ENCODE data around the gene HELZ. TPM values are rescaled to one million over a fixed set of nuclear protein-coding genes. Genes with fewer than 3 reads are reported as not detected.

The HELZ gene
- total and polyA plus RNA-seq, 4 donors: 5.5 to 175 (median 27.8) TPM

GRCh38 chr17:67040652-67041051 is 204.3 kb downstream of the HELZ start:
- H3K9me3 ChIP-seq (ENCODE audit: control insufficient read depth in 4 of 4, insufficient read depth in 3 of 4, low read length in 3 of 4): peaks cover 0 to 2% (median 0%) of the 10 kb centered on the region in 4 donors
- ATAC-seq (ENCODE audit: insufficient read depth, low FRiP score) (no peak), DNase-seq (no peak)
- H3K4me1 ChIP-seq (ENCODE audit: control insufficient read depth in 5 of 5, insufficient read depth in 5 of 5, low read length in 5 of 5): no peaks in the 10 kb centered on the region
- TF ChIP-seq CTCF (IDR thresholded peaks at IDR 0.05; ENCODE audit: control extremely low read depth, extremely low read depth): no peak
- no peaks in the 10 kb centered on the region for H3K27me3 ChIP-seq (ENCODE audit: control insufficient read depth in 3 of 3, insufficient read depth in 3 of 3, low read length in 2 of 3)
- H3K9ac ChIP-seq (ENCODE audit: insufficient read depth in 1 of 2, low read length in 2 of 2): no peak overlapping the region
- no peaks in the 10 kb centered on the region for H3K36me3 ChIP-seq (ENCODE audit: control insufficient read depth in 4 of 4, insufficient read depth in 4 of 4, low read length in 4 of 4)
- H3K27ac ChIP-seq (ENCODE audit: low read depth in 1 of 2, low read length in 1 of 2): no peak overlapping the region
- 84 to 90% methylated on average over 6 of the region's 6 CpGs for WGBS, 2 donors
- no peak overlapping the region for H3K4me3 ChIP-seq

- 40 to 57% methylated on average over 5 of the region's 5 CpGs for WGBS, 2 donors
- Histone ChIP-seq H3K9ac (ENCODE audit: insufficient read depth in 1 of 2, low read length in 2 of 2) (no peak overlapping the region), H3K4me1 (ENCODE audit: control insufficient read depth in 5 of 5, insufficient read depth in 5 of 5, low read length in 5 of 5) (no peaks in the 10 kb centered on the region), H3K4me3 (no peak overlapping the region), H3K27me3 (ENCODE audit: control insufficient read depth in 3 of 3, insufficient read depth in 3 of 3, low read length in 2 of 3) (no peaks in the 10 kb centered on the region), H3K36me3 (ENCODE audit: control insufficient read depth in 4 of 4, insufficient read depth in 4 of 4, low read length in 4 of 4) (no peaks in the 10 kb centered on the region), H3K27ac (ENCODE audit: low read depth in 1 of 2, low read length in 1 of 2) (no peak overlapping the region), H3K9me3 (ENCODE audit: control insufficient read depth in 4 of 4, insufficient read depth in 3 of 4, low read length in 3 of 4) (peaks cover 0 to 2% (median 0%) of the 10 kb centered on the region in 4 donors)
- no peak for DNase-seq
- ATAC-seq (ENCODE audit: insufficient read depth, low FRiP score): no peak
- no peak for TF ChIP-seq CTCF (IDR thresholded peaks at IDR 0.05; ENCODE audit: control extremely low read depth, extremely low read depth)
These were observed 206.1 kb downstream of the HELZ start for GRCh38 chr17:67038861-67039365.

GRCh38 chr17:67035131-67036083 is 209.6 kb downstream of the HELZ start:
- no peak for ATAC-seq (ENCODE audit: insufficient read depth, low FRiP score)
- DNase-seq: no peak
- Histone ChIP-seq H3K4me1 (ENCODE audit: control insufficient read depth in 5 of 5, insufficient read depth in 5 of 5, low read length in 5 of 5) (no peaks in the 10 kb centered on the region), H3K36me3 (ENCODE audit: control insufficient read depth in 4 of 4, insufficient read depth in 4 of 4, low read length in 4 of 4) (no peaks in the 10 kb centered on the region), H3K9ac (ENCODE audit: insufficient read depth in 1 of 2, low read length in 2 of 2) (no peak overlapping the region), H3K4me3 (no peak overlapping the region), H3K27ac (ENCODE audit: low read depth in 1 of 2, low read length in 1 of 2) (no peak overlapping the region), H3K9me3 (ENCODE audit: control insufficient read depth in 4 of 4, insufficient read depth in 3 of 4, low read length in 3 of 4) (peaks cover 0 to 2% (median 0%) of the 10 kb centered on the region in 4 donors), H3K27me3 (ENCODE audit: control insufficient read depth in 3 of 3, insufficient read depth in 3 of 3, low read length in 2 of 3) (no peaks in the 10 kb centered on the region)
- no peak for TF ChIP-seq CTCF (IDR thresholded peaks at IDR 0.05; ENCODE audit: control extremely low read depth, extremely low read depth)
- 78 to 84% methylated on average over 11 of the region's 11 CpGs for WGBS, 2 donors

All from lung (tissue), 12 donors.